ENCODE results near the gene ADGRG3. TPM values are rescaled to one million over a fixed set of nuclear protein-coding genes. Genes with fewer than 3 reads are reported as not detected.

Gene ADGRG3
- polyA plus RNA-seq, 3 donors: 0.41 to 1.0 TPM; not detected in 1

- H3K4me2 ChIP-seq (replicated peaks; ENCODE audit: extremely low read depth, low read length, poor library complexity, severe bottlenecking): no peak overlapping the region
- H3K9ac ChIP-seq (ENCODE audit: insufficient read depth, low read length, poor library complexity, severe bottlenecking): no peak overlapping the region
- no peaks in the 10 kb centered on the region for H3K79me2 ChIP-seq (ENCODE audit: insufficient read depth, low read length)
- H3K4me1 ChIP-seq (ENCODE audit: control insufficient read depth in 1 of 2, insufficient read depth in 2 of 2, low read length in 2 of 2): peaks cover 18 to 23% of the 10 kb centered on the region in 2 donors
- no peaks in the 10 kb centered on the region for H3K36me3 ChIP-seq (replicated peaks in 1 of 2; ENCODE audit: control insufficient read depth in 1 of 2, insufficient read depth in 2 of 2, low read length in 2 of 2)
- peaks cover 0 to 5% (median 0%) of the 10 kb centered on the region in 7 donors for H3K9me3 Mint-ChIP-seq
- no peak overlapping the region for H3K27ac ChIP-seq (ENCODE audit: low read depth in 1 of 2, low read length in 2 of 2)
- intact Hi-C loops (cut with micrococcal nuclease): loop anchor here (5.0 kb wide), 2 partner anchors 34 to 36 kb away; no protein-coding TSS in a partner anchor
- DNase-seq: no peak
- 100% methylated on average over 2 of the region's 7 CpGs for WGBS (ENCODE audit: insufficient coverage)
- TF ChIP-seq CTCF (IDR thresholded peaks at IDR 0.05): no peak
- no peaks in the 10 kb centered on the region for H3K9me3 ChIP-seq (replicated peaks in 1 of 2; ENCODE audit: control insufficient read depth in 1 of 2, insufficient read depth in 1 of 2, low read length in 2 of 2)
- no peak overlapping the region for H3K4me3 Mint-ChIP-seq
- no peaks in the 10 kb centered on the region for H3K36me3 Mint-ChIP-seq
- peaks cover 20% of the 10 kb centered on the region for H3K4me1 Mint-ChIP-seq
- H4K20me1 ChIP-seq (ENCODE audit: insufficient read depth, low read length): no peaks in the 10 kb centered on the region
- H3K27me3 ChIP-seq (ENCODE audit: control insufficient read depth in 2 of 2, insufficient read depth in 2 of 2, low read length in 2 of 2): no peaks in the 10 kb centered on the region
- no peak overlapping the region for H2AFZ ChIP-seq (ENCODE audit: insufficient read depth, low read depth, low read length, poor library complexity, severe bottlenecking)
- peak overlapping the region in 2 of 7 donors; percentile 60 to 95 for H3K27ac Mint-ChIP-seq
- peaks cover 1 to 2% (median 2%) of the 10 kb centered on the region in 3 donors for H3K27me3 Mint-ChIP-seq (ENCODE audit: low read depth in 3 of 3)
- no peak overlapping the region for H3K4me3 ChIP-seq (replicated peaks in 1 of 3; ENCODE audit: low read depth in 2 of 3, low read length in 3 of 3)
Observed at GRCh38 chr16:57696240-57696639, 28.1 kb downstream of the ADGRG3 start.

- Histone ChIP-seq H2AFZ (ENCODE audit: insufficient read depth, low read depth, low read length, poor library complexity, severe bottlenecking) (no peak overlapping the region), H4K20me1 (ENCODE audit: insufficient read depth, low read length) (no peaks in the 10 kb centered on the region), H3K36me3 (replicated peaks in 1 of 2; ENCODE audit: control insufficient read depth in 1 of 2, insufficient read depth in 2 of 2, low read length in 2 of 2) (no peaks in the 10 kb centered on the region), H3K4me3 (replicated peaks in 1 of 3; ENCODE audit: low read depth in 2 of 3, low read length in 3 of 3) (no peak overlapping the region), H3K9me3 (replicated peaks in 1 of 2; ENCODE audit: control insufficient read depth in 1 of 2, insufficient read depth in 1 of 2, low read length in 2 of 2) (no peaks in the 10 kb centered on the region), H3K9ac (ENCODE audit: insufficient read depth, low read length, poor library complexity, severe bottlenecking) (no peak overlapping the region), H3K4me1 (ENCODE audit: control insufficient read depth in 1 of 2, insufficient read depth in 2 of 2, low read length in 2 of 2) (peaks cover 11 to 21% of the 10 kb centered on the region in 2 donors), H3K79me2 (ENCODE audit: insufficient read depth, low read length) (no peaks in the 10 kb centered on the region), H3K27ac (ENCODE audit: low read depth in 1 of 2, low read length in 2 of 2) (no peak overlapping the region), H3K4me2 (replicated peaks; ENCODE audit: extremely low read depth, low read length, poor library complexity, severe bottlenecking) (no peak overlapping the region), H3K27me3 (ENCODE audit: control insufficient read depth in 2 of 2, insufficient read depth in 2 of 2, low read length in 2 of 2) (no peaks in the 10 kb centered on the region)
- Mint-ChIP-seq H3K27me3 (ENCODE audit: low read depth in 3 of 3) (peaks cover 0 to 2% (median 1%) of the 10 kb centered on the region in 3 donors), H3K9me3 (peaks cover 0 to 3% (median 0%) of the 10 kb centered on the region in 7 donors), H3K4me3 (no peak overlapping the region), H3K4me1 (peaks cover 17% of the 10 kb centered on the region), H3K36me3 (no peaks in the 10 kb centered on the region), H3K27ac (no peak overlapping the region)
- intact Hi-C loops (cut with micrococcal nuclease): loop anchor here (5.0 kb wide), 2 partner anchors 34 to 36 kb away; no protein-coding TSS in a partner anchor
- DNase-seq: no peak
- TF ChIP-seq CTCF (IDR thresholded peaks at IDR 0.05): no peak
- WGBS (ENCODE audit: insufficient coverage): 92% methylated on average over 7 of the region's 17 CpGs
Observed at GRCh38 chr16:57697896-57698537, 29.9 kb downstream of the ADGRG3 start.

All from CD14-positive monocyte (primary cell).